PC-3 (cell line): ENCODE results near the gene HCLS1. TPM values are rescaled to one million over a fixed set of nuclear protein-coding genes. Genes with fewer than 3 reads are reported as not detected.

Experiments used
- ATAC-seq: fragments of 200-7000 bp; cut with Tn5 transposase; 2 replicates; pipeline ENCODE4 v1.9.1; 2020; ENCODE audit warnings: mild to moderate bottlenecking, moderate library complexity
- BruUV-seq: library from RNA; stranded (reverse); fragments of 400-500 nt; replicated peaks from 2 replicates; lab custom pipeline; 2021; lab: Mats Ljungman, UMichigan
- CTCF ChIA-PET: fragments of 300-600 bp; sonication (Branson Sonifier 250); formaldehyde crosslinking; loops from one replicate; lab custom pipeline; 2022; ENCODE audit warnings: antibody characterized with exemption; lab: Charles Lee
- POLR2A ChIA-PET: fragments of 300-600 bp; sonication (Branson Sonifier 250); formaldehyde crosslinking; loops from one replicate; lab custom pipeline; 2022; ENCODE audit warnings: antibody characterized with exemption; ENCODE audit not compliant: unreplicated experiment; lab: Charles Lee
- DNase-seq: peaks from one replicate; pipeline ENCODE4 v3.0.0-alpha.2; 2015
- H2AFZ ChIP-seq: fragments of 300-600 bp; sonication (generic); 2 replicates; pipeline ENCODE4 v1.6.0; 2016; ENCODE audit warnings: antibody characterized with exemption, low read length
- H3F3A ChIP-seq: fragments of 300-600 bp; sonication (generic); one replicate; pipeline ENCODE4 v1.6.0; 2017; ENCODE audit warnings: antibody characterized with exemption, low read length, control low read depth, mild to moderate bottlenecking; ENCODE audit not compliant: unreplicated experiment
- H3K27ac ChIP-seq: fragments of 300-600 bp; sonication (generic); 2 replicates; pipeline ENCODE4 v1.5.1; 2016; ENCODE audit warnings: mild to moderate bottlenecking, low read length
- H3K27me3 ChIP-seq: fragments of 300-600 bp; sonication (generic); 2 replicates; pipeline ENCODE4 v1.6.1; 2016; ENCODE audit warnings: low read length, mixed read lengths
- H3K36me3 ChIP-seq: fragments of 300-600 bp; sonication (generic); 2 replicates; pipeline ENCODE4 v1.6.1; 2016; ENCODE audit warnings: low read depth, mixed run types, low read length, mixed read lengths
- H3K4me1 ChIP-seq: fragments of 300-600 bp; sonication (generic); 2 replicates; pipeline ENCODE4 v1.5.1; 2016; ENCODE audit warnings: low read length; ENCODE audit not compliant: insufficient read depth
- H3K4me2 ChIP-seq: fragments of 300-600 bp; sonication (generic); 2 replicates; pipeline ENCODE4 v1.6.0; 2016; ENCODE audit warnings: low read length
- H3K4me3 ChIP-seq: fragments of 300-600 bp; sonication (generic); 2 replicates; pipeline ENCODE4 v1.5.1; 2016; ENCODE audit warnings: mild to moderate bottlenecking, low read length, mixed read lengths
- H3K79me2 ChIP-seq: fragments of 300-600 bp; sonication (generic); 2 replicates; pipeline ENCODE4 v1.6.1; 2017; ENCODE audit warnings: low read length, mixed read lengths
- H3K9ac ChIP-seq: fragments of 300-600 bp; sonication (generic); 2 replicates; pipeline ENCODE4 v1.6.0; 2016; ENCODE audit warnings: mild to moderate bottlenecking, low read length
- H3K9me2 ChIP-seq: fragments of 300-600 bp; sonication (generic); replicated peaks from 2 replicates; pipeline ENCODE4 v1.6.1; 2016; ENCODE audit warnings: mixed run types, low read length, mixed read lengths
- H3K9me3 ChIP-seq: fragments of 300-600 bp; sonication (generic); 2 replicates; pipeline ENCODE4 v1.6.1; 2016; ENCODE audit warnings: low read length, mixed read lengths
- H4K20me1 ChIP-seq: fragments of 300-600 bp; sonication (generic); 2 replicates; pipeline ENCODE4 v1.6.1; 2016; ENCODE audit warnings: low read length, mixed read lengths
- EZH2 ChIP-seq: fragments of 300-600 bp; sonication (generic); IDR thresholded peaks from one replicate; pipeline ENCODE4 v1.6.1; 2017; ENCODE audit warnings: antibody characterized with exemption, mild to moderate bottlenecking, low read length; ENCODE audit not compliant: unreplicated experiment
- EZH2phosphoT487 ChIP-seq: fragments of 300-600 bp; sonication (generic); IDR thresholded peaks from 2 replicates; pipeline ENCODE4 v1.6.1; 2018; ENCODE audit warnings: mild to moderate bottlenecking, antibody characterized with exemption, low read length, borderline replicate concordance
- intact Hi-C: fragments of 100-400 bp; cut with micrococcal nuclease; formaldehyde crosslinking; loops from 2 replicates; pipeline ENCODE4 v1.9.0; 2023
- total RNA-seq: library from RNA; depleted of rRNA; stranded (reverse); fragments of >200 nt; gene quantifications from 2 replicates; pipeline ENCODE4 v1.2.3, GENCODE V29; 2014
- TF ChIP-seq, protein P1 (sequence below): fragments of 300-600 bp; sonication (generic); conservative IDR thresholded peaks from 2 replicates; pipeline ENCODE4 v1.5.1; 2017; ENCODE audit warnings: antibody characterized with exemption, low read depth, mild to moderate bottlenecking, low read length

Gene HCLS1
- total RNA-seq, 1 experiment from 2014 or later, result 5.8 TPM

DNA sequence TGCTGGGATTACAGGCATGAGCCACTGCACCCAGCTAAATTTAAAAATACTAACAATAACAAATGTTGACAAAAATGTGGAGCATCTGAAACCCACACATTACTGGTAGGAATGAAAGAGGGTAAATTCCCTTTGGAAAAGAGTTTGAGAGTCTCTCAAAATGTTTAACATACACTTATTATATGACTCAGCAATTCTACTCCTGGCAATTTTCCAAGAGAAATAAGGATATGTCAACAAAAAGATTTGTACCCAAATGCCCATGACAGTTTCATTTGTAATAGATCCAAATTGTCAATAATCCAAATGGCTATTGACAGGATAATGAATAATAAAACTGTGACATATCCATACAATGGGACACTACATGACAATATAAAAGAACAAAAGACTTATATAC is 9.0 kb downstream of the HCLS1 start:
- no peak for ATAC-seq
- TF ChIP-seq EZH2 (no peak), EZH2phosphoT487 (no peak)
- TF ChIP-seq, protein P1, sequence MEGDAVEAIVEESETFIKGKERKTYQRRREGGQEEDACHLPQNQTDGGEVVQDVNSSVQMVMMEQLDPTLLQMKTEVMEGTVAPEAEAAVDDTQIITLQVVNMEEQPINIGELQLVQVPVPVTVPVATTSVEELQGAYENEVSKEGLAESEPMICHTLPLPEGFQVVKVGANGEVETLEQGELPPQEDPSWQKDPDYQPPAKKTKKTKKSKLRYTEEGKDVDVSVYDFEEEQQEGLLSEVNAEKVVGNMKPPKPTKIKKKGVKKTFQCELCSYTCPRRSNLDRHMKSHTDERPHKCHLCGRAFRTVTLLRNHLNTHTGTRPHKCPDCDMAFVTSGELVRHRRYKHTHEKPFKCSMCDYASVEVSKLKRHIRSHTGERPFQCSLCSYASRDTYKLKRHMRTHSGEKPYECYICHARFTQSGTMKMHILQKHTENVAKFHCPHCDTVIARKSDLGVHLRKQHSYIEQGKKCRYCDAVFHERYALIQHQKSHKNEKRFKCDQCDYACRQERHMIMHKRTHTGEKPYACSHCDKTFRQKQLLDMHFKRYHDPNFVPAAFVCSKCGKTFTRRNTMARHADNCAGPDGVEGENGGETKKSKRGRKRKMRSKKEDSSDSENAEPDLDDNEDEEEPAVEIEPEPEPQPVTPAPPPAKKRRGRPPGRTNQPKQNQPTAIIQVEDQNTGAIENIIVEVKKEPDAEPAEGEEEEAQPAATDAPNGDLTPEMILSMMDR, result no peak
- BruUV-seq, result no TSS peak

DNA sequence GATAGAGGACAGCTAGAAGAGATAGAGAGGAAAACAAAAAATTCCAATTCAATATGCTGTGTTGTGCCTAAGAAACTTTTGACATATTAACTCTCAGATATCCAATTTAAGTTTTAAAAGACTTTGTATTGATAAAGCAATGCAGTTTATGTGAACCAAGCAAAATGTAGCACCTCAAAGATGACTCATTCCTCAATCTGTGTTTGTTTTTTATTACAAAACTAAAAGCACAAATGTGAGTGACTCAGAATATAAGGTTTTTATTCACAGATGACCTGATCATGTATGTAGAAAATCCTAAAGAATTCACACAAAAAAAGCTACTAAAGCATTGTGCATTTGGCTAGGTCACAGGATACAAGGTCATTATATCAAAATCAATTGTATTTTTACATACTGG is 11.1 kb downstream of the HCLS1 start:
- no peaks in the 10 kb centered on the region for H3K36me3 ChIP-seq
- H3K4me1 ChIP-seq, result peaks cover 4% of the 10 kb centered on the region; the same call in 1 of the 2 replicates
- no peak overlapping the region for H3K4me3 ChIP-seq
- ChIA-PET POLR2A (no interaction called here), CTCF (no interaction called here)
- DNase-seq (peak; percentile 64), ATAC-seq (peak; percentile 78)
- no peaks in the 10 kb centered on the region for H4K20me1 ChIP-seq
- intact Hi-C loops, result no loop called here
- H2AFZ ChIP-seq, result no peak overlapping the region
- H3K9me3 ChIP-seq, result no peaks in the 10 kb centered on the region
- TF ChIP-seq, protein P1, result no peak
- TF ChIP-seq EZH2 (no peak), EZH2phosphoT487 (no peak)
- no peak overlapping the region for H3K4me2 ChIP-seq
- H3K9me2 ChIP-seq, result no peaks in the 10 kb centered on the region
- H3K27me3 ChIP-seq, result no peaks in the 10 kb centered on the region
- H3K27ac ChIP-seq, result no peak overlapping the region
- H3K79me2 ChIP-seq, result no peaks in the 10 kb centered on the region
- no TSS peak for BruUV-seq
- no peaks in the 10 kb centered on the region for H3F3A ChIP-seq
- no peak overlapping the region for H3K9ac ChIP-seq

More for the DNA sequence above, 9.0 kb downstream of the HCLS1 start:
- intact Hi-C loops, result no loop called here
- Histone ChIP-seq H3F3A (no peaks in the 10 kb centered on the region), H2AFZ (no peak overlapping the region), H3K79me2 (no peaks in the 10 kb centered on the region), H3K9ac (no peak overlapping the region), H3K9me2 (no peaks in the 10 kb centered on the region), H3K36me3 (no peaks in the 10 kb centered on the region), H4K20me1 (no peaks in the 10 kb centered on the region), H3K9me3 (no peaks in the 10 kb centered on the region), H3K27me3 (no peaks in the 10 kb centered on the region), H3K4me1 (peaks cover 4% of the 10 kb centered on the region; the same call in 1 of the 2 replicates), H3K27ac (no peak overlapping the region), H3K4me2 (no peak overlapping the region), H3K4me3 (no peak overlapping the region)
- POLR2A ChIA-PET, result no interaction called here
- peak; percentile 74 for DNase-seq
- CTCF ChIA-PET, result no interaction called here

DNA sequence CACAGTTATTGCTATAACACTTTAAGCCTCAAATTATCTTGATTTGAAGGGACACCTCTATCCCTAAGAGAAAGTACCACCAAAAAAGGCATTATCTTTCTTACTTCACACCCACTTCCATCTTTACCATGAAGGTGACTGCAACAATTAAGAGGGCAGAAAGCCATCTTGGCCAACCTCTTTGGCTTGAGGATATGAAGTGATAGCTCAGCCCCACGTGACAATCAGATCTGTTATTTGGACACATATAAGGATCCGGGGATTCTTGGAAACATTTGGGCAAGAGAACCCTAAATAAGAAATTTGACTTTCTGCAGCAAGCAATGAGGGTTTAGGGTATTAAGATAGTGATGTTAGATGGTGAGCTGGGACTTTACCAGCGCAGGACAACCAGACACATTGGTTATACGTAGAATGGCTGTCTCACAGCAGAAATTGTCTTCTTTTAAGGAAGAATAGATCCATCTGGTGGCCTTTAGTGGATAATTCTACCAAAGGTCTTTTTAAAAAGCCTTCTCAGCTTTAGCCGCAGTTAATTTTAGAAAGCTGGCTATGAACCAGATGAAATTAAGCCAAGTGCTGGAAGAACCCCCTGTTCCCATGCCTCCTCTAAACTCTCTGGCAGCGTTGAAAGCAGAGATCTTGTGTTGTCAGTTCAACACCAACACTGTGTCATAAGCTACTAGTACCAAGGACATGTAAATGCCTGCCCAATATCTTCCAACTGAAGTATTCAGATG is 12.3 kb downstream of the HCLS1 start:
- Histone ChIP-seq H3K36me3 (no peaks in the 10 kb centered on the region), H3K9me2 (no peaks in the 10 kb centered on the region), H3K9me3 (no peaks in the 10 kb centered on the region), H3F3A (no peaks in the 10 kb centered on the region), H2AFZ (no peak overlapping the region), H3K27ac (no peak overlapping the region), H3K9ac (no peak overlapping the region), H3K4me1 (peaks cover 4% of the 10 kb centered on the region; the same call in 1 of the 2 replicates), H4K20me1 (no peaks in the 10 kb centered on the region), H3K4me2 (no peak overlapping the region), H3K27me3 (no peaks in the 10 kb centered on the region), H3K4me3 (no peak overlapping the region), H3K79me2 (no peaks in the 10 kb centered on the region)
- intact Hi-C loops, result no loop called here
- POLR2A ChIA-PET, result no interaction called here
- BruUV-seq, result no TSS peak
- DNase-seq (no peak), ATAC-seq (no peak)
- CTCF ChIA-PET, result no interaction called here
- TF ChIP-seq EZH2phosphoT487 (no peak), EZH2 (no peak)
- TF ChIP-seq, protein P1, result no peak
